C4-2B (cell line): ENCODE results near the gene SCUBE2.

ENCODE experiments used
- CTCF ChIP-seq: fragments of 450-650 bp; conservative IDR thresholded peaks from 2 replicates; pipeline ENCODE4 v1.5.1; 2017; ENCODE audit warnings: mild to moderate bottlenecking
- ZFX ChIP-seq: fragments of 450-650 bp; IDR thresholded peaks from 2 replicates; pipeline ENCODE4 v1.6.1; 2017

DNA sequence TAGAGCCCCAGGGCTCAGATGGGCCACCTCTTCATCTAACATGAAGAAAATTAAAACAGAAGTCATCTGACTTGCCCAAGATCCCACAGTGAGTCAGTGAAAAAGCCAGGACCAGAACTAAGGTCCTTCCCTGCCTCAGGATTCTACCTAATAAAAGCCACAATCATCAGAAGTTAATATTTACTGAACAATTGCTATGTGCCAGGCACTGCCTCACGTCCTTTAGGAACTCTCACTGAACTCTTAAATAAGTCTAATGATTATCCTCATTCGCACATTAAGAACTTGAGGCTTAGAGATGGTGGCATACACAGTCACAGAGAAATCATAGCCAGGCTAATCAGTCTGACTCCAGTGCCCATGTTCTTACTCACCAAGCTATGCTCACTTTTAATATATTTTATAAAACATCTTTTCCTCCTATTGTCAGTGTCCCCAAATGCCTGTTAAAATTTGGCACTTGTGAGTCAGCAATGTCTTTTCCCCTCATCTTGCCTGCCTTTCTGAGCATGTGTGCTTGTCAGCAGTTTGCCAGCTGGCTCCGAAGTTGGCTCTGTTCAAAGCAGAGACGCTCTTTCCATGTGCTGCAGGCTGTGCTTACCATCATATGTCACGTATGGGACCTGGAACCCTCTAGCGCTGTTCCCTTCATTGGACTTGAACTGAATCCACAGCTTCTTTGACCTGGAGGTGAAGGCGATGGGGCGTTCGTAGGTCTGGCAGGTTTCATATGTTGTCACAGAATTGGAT, 66.1 kb downstream of the SCUBE2 start:
- TF ChIP-seq CTCF: no peak
- TF ChIP-seq ZFX: no peak
